Psoas muscle (tissue), 8 donors: ENCODE data around the gene SERPINA4. TPM values are rescaled to one million over a fixed set of nuclear protein-coding genes. Genes with fewer than 3 reads are reported as not detected.

ENCODE experiments used
- ATAC-seq, 4 donors: fragments of 200-7000 bp; cut with Tn5 transposase; one replicate each; pipeline ENCODE4 v1.9.1; 2020; ENCODE audit warnings: moderate library complexity in 3 of 4, mild to moderate bottlenecking in 2 of 4
- DNase-seq, 2 donors: peaks; one replicate each; pipeline ENCODE4 v3.0.0-alpha.2; 2020
- H3K27ac ChIP-seq: fragments of 200-600 bp; one replicate; pipeline ENCODE4 v1.8.0; 2022
- H3K27me3 ChIP-seq, 3 donors: fragments of 200-600 bp in 1 of 3; one replicate each; pipeline versions ENCODE4 v1.6.1 to v1.8.0; 2013 to 2022; ENCODE audit warnings: low read length in 2 of 3, mild to moderate bottlenecking in 2 of 3, moderate library complexity in 1 of 3; ENCODE audit not compliant: insufficient read depth in 3 of 3
- H3K36me3 ChIP-seq, 2 donors: fragments of 200-600 bp in 1 of 2; one replicate each; pipeline versions ENCODE4 v1.6.1 to v1.8.0; 2013 to 2022; ENCODE audit warnings: low read depth in 1 of 2, mild to moderate bottlenecking in 1 of 2, moderate library complexity in 1 of 2; ENCODE audit not compliant: insufficient read depth in 1 of 2
- H3K4me1 ChIP-seq: fragments of 200-600 bp; one replicate; pipeline ENCODE4 v1.8.0; 2022
- H3K4me3 ChIP-seq: fragments of 200-600 bp; one replicate; pipeline ENCODE4 v1.8.0; 2022; ENCODE audit warnings: mild to moderate bottlenecking
- H3K9me3 ChIP-seq: fragments of 200-600 bp; one replicate; pipeline ENCODE4 v1.8.0; 2022
- CTCF ChIP-seq: fragments of 200-600 bp; IDR thresholded peaks from one replicate; pipeline ENCODE4 v1.8.0; 2022; ENCODE audit warnings: antibody characterized with exemption
- WGBS, 3 donors: extraction: QIAGEN DNeasy Blood & Tissue Kit; methylation state at CpG; one replicate each; pipeline versions ENCODE4 v1.1.6 to v1.1.7; 2013; 5-methylcytosine and 5-hydroxymethylcytosine counted together
- intact Hi-C, 2 donors: fragments of 100-400 bp; cut with DNase I; formaldehyde crosslinking; loops; one replicate each; pipeline versions ENCODE4 v1.11.0 to v1.14.2; 2022
- polyA plus RNA-seq, 3 donors: library from polyadenylated mRNA; stranded (reverse); fragments of 200-250 nt; gene quantifications; one replicate each; pipeline ENCODE4 v1.2.3, GENCODE V29; 2013
- total RNA-seq, 4 donors: library from RNA; stranded (reverse); fragmentation: NEBNext Ultra II Directional in 2 of 4; extraction: Animal tissue kit (Norgen Biotek cat#: 25700) in 2 of 4; gene quantifications; one replicate each; pipeline versions ENCODE4 v1.2.1 to v1.2.4, GENCODE V29; 2021 to 2023
- donor health status: healthy with polysubstance abuse.
- donor health status: DM: no; HTN: no; CAD: no; lungs with moderate emphysema.
- donor health status: Bipolar disorder and iron deficiency.
- donor health status: healthy.
- donor health status: DM: yes; HTN: yes; CAD: no.
- donor health status: DM: no; HTN: no; CAD: no.
- donor health status: DM: no; HTN: no; CAD: no.
- donor health status: DM: yes; HTN: yes; CAD: no.

The SERPINA4 gene
- total and polyA plus RNA-seq, 7 donors: not detected

DNA sequence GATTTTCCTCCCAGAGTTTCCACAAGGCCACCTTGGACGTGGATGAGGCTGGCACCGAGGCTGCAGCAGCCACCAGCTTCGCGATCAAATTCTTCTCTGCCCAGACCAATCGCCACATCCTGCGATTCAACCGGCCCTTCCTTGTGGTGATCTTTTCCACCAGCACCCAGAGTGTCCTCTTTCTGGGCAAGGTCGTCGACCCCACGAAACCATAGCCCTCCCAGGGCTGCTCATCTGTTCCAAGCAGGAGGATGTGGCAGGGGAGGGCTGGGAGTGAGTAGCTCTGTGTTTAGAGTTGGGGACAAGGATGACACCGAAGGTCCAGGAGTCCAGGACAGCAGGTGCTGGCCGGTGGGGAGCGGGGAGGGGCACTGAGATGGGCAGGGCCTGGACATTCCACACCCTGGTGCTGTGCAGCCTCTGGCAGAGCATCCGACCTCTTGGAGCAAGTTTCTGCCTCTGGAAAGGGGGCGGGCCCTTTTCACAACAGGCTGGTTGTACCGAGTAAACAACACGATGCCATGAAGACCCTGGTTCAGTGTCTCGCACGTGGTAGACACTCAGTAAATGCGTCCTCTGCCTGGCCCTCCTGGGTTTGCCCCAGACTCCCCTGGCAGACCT lies 8.2 kb downstream of the SERPINA4 start:
- peaks cover 0 to 5% (median 0%) of the 10 kb centered on the region in 3 donors for H3K27me3 ChIP-seq
- no peak overlapping the region for H3K4me3 ChIP-seq
- intact Hi-C loops: no loop called here
- no peaks in the 10 kb centered on the region for H3K36me3 ChIP-seq
- no peak overlapping the region for H3K27ac ChIP-seq
- no peak for DNase-seq
- no peaks in the 10 kb centered on the region for H3K4me1 ChIP-seq
- H3K9me3 ChIP-seq: no peaks in the 10 kb centered on the region
- WGBS, 3 donors: 69 to 77% (median 72%) methylated on average over 20 of the region's 20 CpGs
- no peak for TF ChIP-seq CTCF
- ATAC-seq: no peak

DNA sequence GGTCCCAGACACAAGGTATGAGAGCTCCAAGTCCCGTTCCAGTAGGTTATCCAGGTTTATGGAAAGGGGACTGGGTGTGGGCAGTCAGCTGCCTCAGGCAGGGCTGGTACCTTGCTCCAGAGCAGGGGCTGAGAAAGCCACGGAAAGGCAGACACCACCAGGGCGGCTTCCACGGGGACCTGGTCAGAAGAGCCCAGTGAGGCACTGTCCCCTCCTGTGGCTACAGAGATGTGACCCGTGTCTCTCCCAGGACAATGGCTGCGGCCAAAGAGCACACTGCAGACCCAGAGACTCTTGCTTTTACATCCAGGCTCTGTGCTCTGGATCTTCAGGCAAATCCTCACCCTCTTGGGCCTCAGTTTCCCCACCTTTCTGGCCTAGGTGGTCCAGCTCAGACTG lies 8.8 kb downstream of the SERPINA4 start:
- Histone ChIP-seq H3K4me3 (no peak overlapping the region), H3K9me3 (no peaks in the 10 kb centered on the region), H3K36me3 (no peaks in the 10 kb centered on the region), H3K4me1 (no peaks in the 10 kb centered on the region), H3K27me3 (peaks cover 0 to 5% (median 0%) of the 10 kb centered on the region in 3 donors), H3K27ac (no peak overlapping the region)
- no peak for DNase-seq
- TF ChIP-seq CTCF: no peak
- intact Hi-C loops: no loop called here
- no peak for ATAC-seq
- WGBS, 3 donors: 86 to 90% (median 88%) methylated on average over 6 of the region's 6 CpGs

GRCh38 chr14:94570440-94570839 lies 9.2 kb downstream of the SERPINA4 start:
- no peak for TF ChIP-seq CTCF
- peaks cover 0 to 5% (median 0%) of the 10 kb centered on the region in 3 donors for H3K27me3 ChIP-seq
- no peaks in the 10 kb centered on the region for H3K9me3 ChIP-seq
- no peaks in the 10 kb centered on the region for H3K4me1 ChIP-seq
- 50 to 64% (median 63%) methylated on average over 9 of the region's 9 CpGs for WGBS, 3 donors
- no peaks in the 10 kb centered on the region for H3K36me3 ChIP-seq
- DNase-seq: no peak
- H3K4me3 ChIP-seq: no peak overlapping the region
- intact Hi-C loops: no loop called here
- H3K27ac ChIP-seq: no peak overlapping the region
- ATAC-seq: peak in 1 of 4 donors; percentile 17

GRCh38 chr14:94571395-94571794 lies 10.2 kb downstream of the SERPINA4 start:
- 30 to 45% (median 39%) methylated on average over 7 of the region's 7 CpGs for WGBS, 3 donors
- H3K4me3 ChIP-seq: no peak overlapping the region
- ATAC-seq: peak in 2 of 4 donors; percentile 10 to 51
- H3K4me1 ChIP-seq: no peaks in the 10 kb centered on the region
- intact Hi-C loops: no loop called here
- no peak for TF ChIP-seq CTCF
- DNase-seq: no peak
- H3K9me3 ChIP-seq: no peaks in the 10 kb centered on the region
- H3K27me3 ChIP-seq: peaks cover 0 to 1% (median 0%) of the 10 kb centered on the region in 3 donors
- no peaks in the 10 kb centered on the region for H3K36me3 ChIP-seq
- H3K27ac ChIP-seq: peak overlapping the region; percentile 30

DNA sequence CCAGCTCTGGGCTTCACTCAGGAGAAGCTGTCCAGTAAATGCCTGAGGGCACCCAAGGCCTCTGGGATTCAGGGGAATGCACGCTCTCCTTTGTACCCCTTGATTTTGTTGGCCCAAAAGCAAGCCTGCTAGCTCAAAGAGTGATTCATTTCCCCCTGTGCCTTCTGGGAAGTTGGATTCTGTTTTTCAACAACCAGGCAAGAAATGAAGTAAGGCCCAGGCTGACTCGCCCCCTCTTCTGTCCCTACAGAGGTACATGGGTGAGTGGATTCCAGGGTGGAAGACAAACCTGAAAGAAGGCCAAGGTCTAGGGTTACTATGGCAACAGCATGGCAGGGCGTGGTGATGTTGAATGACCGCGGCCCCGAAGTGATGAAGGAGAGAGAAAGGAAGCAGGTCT lies 10.7 kb downstream of the SERPINA4 start:
- Histone ChIP-seq H3K4me1 (no peaks in the 10 kb centered on the region), H3K4me3 (no peak overlapping the region), H3K36me3 (no peaks in the 10 kb centered on the region), H3K27ac (no peak overlapping the region), H3K27me3 (peaks cover 0 to 2% (median 0%) of the 10 kb centered on the region in 3 donors), H3K9me3 (no peaks in the 10 kb centered on the region)
- ATAC-seq (peak in 3 of 4 donors; percentile 4 to 53 (median 13)), DNase-seq (no peak)
- intact Hi-C loops: no loop called here
- WGBS, 3 donors: 81 to 92% (median 91%) methylated on average over 6 of the region's 6 CpGs
- TF ChIP-seq CTCF: no peak
